Measurements from ENCODE around the gene OR2K2. TPM values are rescaled to one million over a fixed set of nuclear protein-coding genes. Genes with fewer than 3 reads are reported as not detected.
"Not testable (repeated sequence)": the region's sequence is repeated elsewhere in the genome, so short reads cannot be mapped to it uniquely, and the experiment has no call there.

The OR2K2 gene
- polyA plus RNA-seq, 1 donor (not counting 4 experiments of a cell fraction or from before 2014, with no cell fraction given): not detected

DNA sequence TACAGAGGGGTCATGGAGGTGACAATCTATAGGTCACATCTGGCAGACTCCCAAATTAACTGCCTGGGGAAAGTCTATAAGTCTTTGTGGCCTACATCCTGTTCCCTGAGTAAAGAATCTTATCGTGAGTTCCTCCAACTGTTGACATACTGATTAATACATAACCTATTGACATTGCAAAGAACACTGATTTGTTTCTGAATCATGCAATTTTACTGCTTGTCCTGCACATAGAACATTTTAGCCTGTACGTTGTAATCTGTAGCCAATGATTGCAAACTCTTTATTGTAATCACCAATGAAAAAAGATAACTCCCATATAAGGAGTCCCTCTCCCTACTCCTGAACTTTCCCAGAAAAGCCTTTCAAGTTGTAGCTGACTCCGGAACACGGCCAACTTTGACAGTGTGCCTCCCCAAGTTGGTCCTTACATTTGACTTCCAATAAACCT, 18.8 kb upstream of the OR2K2 start:
- dilution Hi-C loops (cut with MboI; ENCODE audit: extremely low pct_ligation_motif_present, low sequenced_read_pairs): no loop called here
- no peaks in the 10 kb centered on the region for H4K20me1 ChIP-seq (ENCODE audit: control insufficient read depth, extremely low read depth, insufficient read depth, low read length)
- H3K27me3 ChIP-seq (ENCODE audit: control insufficient read depth, extremely low read depth, insufficient read depth, low read length): no peaks in the 10 kb centered on the region
- no peak overlapping the region for H3K4me2 ChIP-seq (ENCODE audit: control insufficient read depth, extremely low read depth, insufficient read depth, low read depth, low read length)
- no peak overlapping the region for H3K4me3 ChIP-seq (ENCODE audit: control insufficient read depth in 2 of 3, extremely low read depth in 1 of 3, insufficient read depth in 2 of 3, low read depth in 1 of 3, low read length in 3 of 3)
- H3K9me3 ChIP-seq (ENCODE audit: control insufficient read depth, low read depth, low read length): no peaks in the 10 kb centered on the region
- H2AFZ ChIP-seq (ENCODE audit: control insufficient read depth, low read length): no peak overlapping the region
- H3K27ac ChIP-seq (ENCODE audit: control insufficient read depth, insufficient read depth, low read length): no peak overlapping the region
- no peaks in the 10 kb centered on the region for H3K4me1 ChIP-seq (ENCODE audit: control insufficient read depth, extremely low read depth, insufficient read depth, low read length)
- H3K9ac ChIP-seq (ENCODE audit: control insufficient read depth, extremely low read depth, insufficient read depth, low read length): no peak overlapping the region
- no peaks in the 10 kb centered on the region for H3K36me3 ChIP-seq (ENCODE audit: control insufficient read depth in 2 of 2, extremely low read depth in 1 of 2, insufficient read depth in 2 of 2, low read length in 2 of 2)
- no peak for FAIRE-seq
- DNase-seq (ENCODE audit: low read depth, low spot score): no peak
- H3K79me2 ChIP-seq (ENCODE audit: control insufficient read depth, insufficient read depth, low read length): no peaks in the 10 kb centered on the region
- H3K9me1 ChIP-seq (ENCODE audit: control insufficient read depth, extremely low read depth, insufficient read depth, low read length): no peaks in the 10 kb centered on the region
- TF ChIP-seq, protein P1, sequence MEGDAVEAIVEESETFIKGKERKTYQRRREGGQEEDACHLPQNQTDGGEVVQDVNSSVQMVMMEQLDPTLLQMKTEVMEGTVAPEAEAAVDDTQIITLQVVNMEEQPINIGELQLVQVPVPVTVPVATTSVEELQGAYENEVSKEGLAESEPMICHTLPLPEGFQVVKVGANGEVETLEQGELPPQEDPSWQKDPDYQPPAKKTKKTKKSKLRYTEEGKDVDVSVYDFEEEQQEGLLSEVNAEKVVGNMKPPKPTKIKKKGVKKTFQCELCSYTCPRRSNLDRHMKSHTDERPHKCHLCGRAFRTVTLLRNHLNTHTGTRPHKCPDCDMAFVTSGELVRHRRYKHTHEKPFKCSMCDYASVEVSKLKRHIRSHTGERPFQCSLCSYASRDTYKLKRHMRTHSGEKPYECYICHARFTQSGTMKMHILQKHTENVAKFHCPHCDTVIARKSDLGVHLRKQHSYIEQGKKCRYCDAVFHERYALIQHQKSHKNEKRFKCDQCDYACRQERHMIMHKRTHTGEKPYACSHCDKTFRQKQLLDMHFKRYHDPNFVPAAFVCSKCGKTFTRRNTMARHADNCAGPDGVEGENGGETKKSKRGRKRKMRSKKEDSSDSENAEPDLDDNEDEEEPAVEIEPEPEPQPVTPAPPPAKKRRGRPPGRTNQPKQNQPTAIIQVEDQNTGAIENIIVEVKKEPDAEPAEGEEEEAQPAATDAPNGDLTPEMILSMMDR (optimal IDR thresholded peaks at IDR 0.05 in 1 of 3, IDR thresholded peaks at IDR 0.05 in 1 of 3, conservative IDR thresholded peaks at IDR 0.05 in 1 of 3; ENCODE audit: extremely low read depth in 1 of 3, insufficient read depth in 2 of 3, low read length in 3 of 3): no peak
- no peak for TF ChIP-seq EZH2 (IDR thresholded peaks at IDR 0.05; ENCODE audit: low read length)

- DNase-seq (ENCODE audit: low read depth, low spot score); FAIRE-seq: not testable (repeated sequence)
Measured at GRCh38 chr9:111334318-111334863, 4.4 kb upstream of the OR2K2 start.

DNA sequence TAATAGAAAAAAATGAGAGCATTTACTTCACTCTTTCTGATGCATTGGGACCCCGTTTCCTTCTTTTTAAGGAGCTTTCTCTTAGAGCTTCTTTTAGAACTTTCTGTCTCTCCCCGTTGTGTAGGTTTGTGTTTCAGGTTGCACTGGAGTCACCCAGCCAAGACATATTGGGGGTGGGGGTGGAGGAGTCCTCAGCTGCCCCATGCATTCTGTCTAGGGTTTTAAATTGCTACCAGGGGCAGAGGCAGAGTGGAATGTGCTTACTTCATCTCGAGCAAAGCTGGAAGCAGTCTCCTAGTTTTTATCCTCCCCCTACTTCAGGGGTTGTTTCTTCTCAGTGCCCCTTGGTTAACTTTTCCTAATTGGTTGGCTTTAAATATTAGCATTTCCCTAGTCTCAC, 9.4 kb downstream of the OR2K2 start:
- Histone ChIP-seq H2AFZ (ENCODE audit: control insufficient read depth, low read length) (no peak overlapping the region), H3K9me3 (ENCODE audit: control insufficient read depth, low read depth, low read length) (no peaks in the 10 kb centered on the region), H3K4me2 (ENCODE audit: control insufficient read depth, extremely low read depth, insufficient read depth, low read depth, low read length) (no peak overlapping the region), H3K9me1 (ENCODE audit: control insufficient read depth, extremely low read depth, insufficient read depth, low read length) (no peaks in the 10 kb centered on the region), H3K27ac (ENCODE audit: control insufficient read depth, insufficient read depth, low read length) (no peak overlapping the region), H3K4me3 (ENCODE audit: control insufficient read depth in 2 of 3, extremely low read depth in 1 of 3, insufficient read depth in 2 of 3, low read depth in 1 of 3, low read length in 3 of 3) (no peak overlapping the region), H3K27me3 (ENCODE audit: control insufficient read depth, extremely low read depth, insufficient read depth, low read length) (peaks cover 3% of the 10 kb centered on the region), H3K79me2 (ENCODE audit: control insufficient read depth, insufficient read depth, low read length) (no peaks in the 10 kb centered on the region), H3K36me3 (ENCODE audit: control insufficient read depth in 2 of 2, extremely low read depth in 1 of 2, insufficient read depth in 2 of 2, low read length in 2 of 2) (no peaks in the 10 kb centered on the region), H4K20me1 (ENCODE audit: control insufficient read depth, extremely low read depth, insufficient read depth, low read length) (no peaks in the 10 kb centered on the region), H3K4me1 (ENCODE audit: control insufficient read depth, extremely low read depth, insufficient read depth, low read length) (no peaks in the 10 kb centered on the region), H3K9ac (ENCODE audit: control insufficient read depth, extremely low read depth, insufficient read depth, low read length) (no peak overlapping the region)
- DNase-seq (ENCODE audit: low read depth, low spot score) (no peak), FAIRE-seq (no peak)
- dilution Hi-C loops (cut with MboI; ENCODE audit: extremely low pct_ligation_motif_present, low sequenced_read_pairs): no loop called here
- TF ChIP-seq EZH2 (IDR thresholded peaks at IDR 0.05; ENCODE audit: low read length): no peak

More at GRCh38 chr9:111334318-111334863, 4.4 kb upstream of the OR2K2 start:
- H3K27me3 ChIP-seq (ENCODE audit: control insufficient read depth, extremely low read depth, insufficient read depth, low read length); H3K9me3 ChIP-seq (ENCODE audit: control insufficient read depth, low read depth, low read length); H3K27ac ChIP-seq (ENCODE audit: control insufficient read depth, insufficient read depth, low read length); H3K79me2 ChIP-seq (ENCODE audit: control insufficient read depth, insufficient read depth, low read length); H2AFZ ChIP-seq (ENCODE audit: control insufficient read depth, low read length); H3K4me3 ChIP-seq (ENCODE audit: control insufficient read depth in 2 of 3, extremely low read depth in 1 of 3, insufficient read depth in 2 of 3, low read depth in 1 of 3, low read length in 3 of 3); H3K4me1 ChIP-seq (ENCODE audit: control insufficient read depth, extremely low read depth, insufficient read depth, low read length); H3K9me1 ChIP-seq (ENCODE audit: control insufficient read depth, extremely low read depth, insufficient read depth, low read length); H4K20me1 ChIP-seq (ENCODE audit: control insufficient read depth, extremely low read depth, insufficient read depth, low read length); H3K36me3 ChIP-seq (ENCODE audit: control insufficient read depth in 2 of 2, extremely low read depth in 1 of 2, insufficient read depth in 2 of 2, low read length in 2 of 2); H3K9ac ChIP-seq (ENCODE audit: control insufficient read depth, extremely low read depth, insufficient read depth, low read length); dilution Hi-C loops (cut with MboI; ENCODE audit: extremely low pct_ligation_motif_present, low sequenced_read_pairs); H3K4me2 ChIP-seq (ENCODE audit: control insufficient read depth, extremely low read depth, insufficient read depth, low read depth, low read length): not testable (repeated sequence)

All from keratinocyte (primary cell).